GM19328 (cell line): Measurements from ENCODE around the gene CASKIN2.
A peak's percentile ranks its signal among the peaks of the same experiment; 100 is the strongest.

Source experiments
- ATAC-seq: cut with Tn5 transposase; IDR thresholded peaks from one replicate; pipeline ENCODE4 v1.9.1; 2021; ENCODE audit warnings: mild to moderate bottlenecking, moderate library complexity; ENCODE audit not compliant: unreplicated experiment

CASKIN2 gene

DNA sequence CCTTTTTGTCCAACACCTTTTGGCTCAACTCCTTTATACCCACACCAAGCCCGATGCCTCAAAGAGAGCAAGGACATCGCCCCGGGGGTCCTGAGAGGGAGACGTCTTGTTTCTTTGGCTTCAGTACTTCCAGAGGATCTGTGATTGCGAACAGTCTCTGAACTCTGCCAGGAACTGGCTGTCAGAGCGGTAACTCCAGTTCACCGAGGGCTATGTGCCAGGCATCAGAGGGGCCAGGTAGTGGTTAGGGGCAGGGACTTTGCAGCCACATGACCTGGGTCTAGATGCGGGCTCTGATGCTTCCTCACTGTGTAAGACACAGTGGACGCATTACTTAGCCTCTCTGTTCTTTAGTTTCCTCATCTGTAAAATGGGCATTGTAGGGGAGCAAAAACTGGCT lies 31.8 kb upstream of the CASKIN2 start:
- ATAC-seq, result no peak

DNA sequence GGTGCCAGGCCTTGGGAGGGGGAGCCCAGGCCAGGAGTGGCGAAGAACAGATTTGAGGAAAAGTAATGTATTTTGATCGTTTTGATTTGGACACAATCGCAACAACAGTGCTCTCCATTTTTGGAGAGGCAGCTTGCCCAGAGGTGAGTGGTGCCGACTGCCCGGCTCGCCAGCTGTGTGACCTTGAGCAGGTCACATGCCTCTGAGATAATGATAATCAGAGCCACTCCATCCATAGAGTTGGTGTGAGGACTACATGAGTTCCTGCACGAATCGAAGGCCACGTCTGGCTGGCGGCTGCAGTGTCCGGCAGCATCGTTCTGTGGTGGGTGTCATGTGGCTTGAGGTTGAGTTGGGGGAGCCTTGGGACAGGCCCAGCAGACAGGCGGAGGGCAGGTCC lies 30.8 kb upstream of the CASKIN2 start:
- ATAC-seq, result no peak

- ATAC-seq, result no peak
Observed at GRCh38 chr17:75544250-75544649, 28.9 kb upstream of the CASKIN2 start.

- ATAC-seq, result no peak
Observed at GRCh38 chr17:75542728-75543336, 27.5 kb upstream of the CASKIN2 start.

GRCh38 chr17:75542229-75542628 lies 26.9 kb upstream of the CASKIN2 start:
- ATAC-seq, result no peak

DNA sequence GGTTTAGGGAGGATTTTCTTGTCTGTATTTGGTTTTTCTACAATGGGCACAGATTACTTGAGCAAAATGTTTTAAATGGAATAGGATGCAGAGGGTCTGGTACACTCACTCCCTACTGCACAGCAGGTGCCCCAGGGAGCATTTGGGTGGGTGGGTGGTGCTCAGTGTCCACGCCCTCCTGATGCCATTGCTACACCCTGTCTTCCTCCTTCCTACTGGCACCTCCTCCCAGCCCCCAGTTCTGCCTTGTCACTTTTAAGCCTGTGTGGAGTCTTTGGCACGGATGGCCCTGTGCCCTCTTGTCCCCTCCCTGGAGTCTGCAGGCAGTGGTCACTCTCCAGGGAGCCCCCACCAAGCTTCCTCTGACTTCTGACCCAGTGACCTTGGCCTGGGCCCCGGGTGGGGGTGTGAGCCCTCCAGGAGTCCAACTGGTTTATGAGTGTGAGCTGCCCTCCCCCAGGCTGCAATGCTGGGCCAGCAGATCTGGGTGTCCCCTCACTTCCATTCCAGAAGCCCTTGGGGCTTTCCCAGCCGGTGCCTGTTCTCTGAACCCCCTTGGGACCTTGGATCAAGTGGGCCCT lies 25.7 kb upstream of the CASKIN2 start:
- no peak for ATAC-seq

DNA sequence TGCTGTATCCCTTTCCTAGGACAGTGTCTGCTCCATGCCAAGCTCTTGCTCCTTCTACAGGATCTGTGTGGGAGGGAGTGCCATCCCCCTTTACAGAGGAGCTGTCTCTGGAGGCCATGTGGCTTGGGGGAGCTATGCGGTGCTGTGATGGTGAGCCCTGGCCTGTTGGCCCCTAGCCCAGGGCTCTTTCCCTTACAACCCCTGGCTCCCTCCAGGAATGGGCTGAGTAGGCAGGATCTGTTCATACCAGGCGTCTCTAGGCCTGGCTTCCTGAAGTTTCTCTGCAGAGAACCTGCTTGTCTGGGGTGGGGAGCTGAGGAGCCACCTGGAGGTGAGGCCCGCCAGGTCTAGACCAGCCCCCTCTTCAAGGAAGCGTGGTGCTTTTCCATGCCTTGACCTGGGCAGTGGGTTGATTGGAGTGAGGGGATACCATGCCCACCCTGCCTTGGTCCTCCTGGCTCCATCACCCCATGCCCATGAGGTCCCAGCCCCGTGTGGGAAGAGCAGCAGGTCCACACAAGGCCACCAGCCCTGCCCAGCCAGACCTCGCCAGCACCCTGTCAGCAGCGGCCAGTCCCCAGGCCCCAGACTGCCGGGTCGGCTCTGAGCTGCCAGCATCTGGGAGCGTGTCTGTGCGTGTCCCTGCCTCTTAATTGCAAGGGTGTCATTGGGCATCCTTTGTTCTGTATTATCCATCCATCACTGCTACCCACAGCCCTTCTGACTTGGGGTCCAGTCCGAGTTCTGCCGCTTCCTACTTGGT lies 24.8 kb upstream of the CASKIN2 start:
- no peak for ATAC-seq

DNA sequence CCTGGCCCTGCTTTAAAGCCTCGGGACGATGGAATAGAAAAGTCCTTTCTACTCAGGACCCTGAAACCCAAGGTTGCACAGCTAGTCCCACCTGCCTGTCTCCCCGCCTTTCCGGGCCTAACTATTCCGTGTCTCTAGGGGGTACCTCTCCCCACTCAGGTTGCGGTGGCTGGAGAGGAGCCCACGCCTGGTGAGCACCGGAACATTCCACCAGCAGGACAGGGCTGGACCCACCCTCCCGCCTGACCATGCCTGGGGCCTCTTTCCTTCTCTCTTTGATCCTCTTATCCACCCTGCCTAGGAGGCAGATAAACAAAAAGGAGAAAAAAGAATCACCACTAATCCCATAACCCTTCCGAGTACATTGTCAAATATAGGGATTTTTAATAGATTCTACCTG lies 21.0 kb upstream of the CASKIN2 start:
- no peak for ATAC-seq

DNA sequence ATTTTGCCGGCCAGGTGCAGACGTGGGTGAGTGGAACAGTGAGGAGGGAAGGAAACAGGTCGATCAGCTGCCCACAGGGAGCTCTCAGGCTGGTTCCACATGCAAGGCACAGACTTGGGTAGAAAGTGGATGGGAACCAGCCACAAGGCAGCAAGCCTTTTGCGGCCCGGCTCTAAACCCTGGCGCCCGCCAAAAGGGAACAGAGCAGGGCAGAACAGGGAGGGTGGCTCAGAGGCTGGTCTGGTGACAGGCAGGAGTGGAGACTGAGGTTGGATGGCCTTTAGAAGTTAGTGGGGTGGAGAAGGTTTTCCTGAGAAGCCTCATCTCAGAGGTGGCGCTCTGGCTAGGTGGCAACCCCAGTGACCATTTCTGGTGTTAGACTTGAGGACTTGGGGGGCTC lies 20.5 kb upstream of the CASKIN2 start:
- ATAC-seq, result no peak

DNA sequence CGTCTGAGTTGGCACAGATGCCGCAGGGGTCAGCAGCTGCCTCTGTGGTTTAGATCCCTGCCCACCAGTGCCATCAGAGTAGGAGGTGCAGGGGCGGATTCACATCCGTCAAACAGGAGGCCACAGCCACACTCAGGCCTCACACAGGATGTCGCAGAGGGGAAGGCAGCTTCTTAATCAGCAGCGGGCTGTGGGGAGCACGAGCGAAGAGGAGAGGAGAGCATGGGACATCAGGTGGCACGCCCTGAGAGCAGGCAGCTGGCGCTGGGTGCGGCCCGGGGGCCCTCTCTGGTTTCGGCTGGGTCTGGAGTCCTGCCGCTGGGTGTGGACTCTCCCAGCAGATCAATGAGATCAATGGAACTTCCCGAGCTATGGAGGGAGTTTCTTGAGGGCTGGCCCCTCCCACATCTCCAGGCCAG lies 19.8 kb upstream of the CASKIN2 start:
- ATAC-seq, result no peak

DNA sequence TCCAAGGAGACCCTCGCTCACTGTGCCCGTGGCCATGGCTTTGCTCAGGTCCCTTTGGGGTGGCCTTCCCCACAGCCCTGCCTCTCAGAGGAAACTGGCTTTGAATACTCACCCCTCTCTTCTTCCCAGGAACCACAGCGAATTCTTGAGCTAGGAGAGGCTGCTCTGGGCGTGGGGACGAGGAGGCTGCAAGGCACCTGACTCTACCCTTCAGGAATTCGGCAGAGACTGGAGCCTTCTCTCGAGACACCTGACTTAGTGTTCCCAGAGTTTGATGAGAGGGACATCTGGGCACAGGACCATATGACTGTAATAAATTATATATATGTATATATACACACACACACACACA lies 16.4 kb upstream of the CASKIN2 start:
- no peak for ATAC-seq

DNA sequence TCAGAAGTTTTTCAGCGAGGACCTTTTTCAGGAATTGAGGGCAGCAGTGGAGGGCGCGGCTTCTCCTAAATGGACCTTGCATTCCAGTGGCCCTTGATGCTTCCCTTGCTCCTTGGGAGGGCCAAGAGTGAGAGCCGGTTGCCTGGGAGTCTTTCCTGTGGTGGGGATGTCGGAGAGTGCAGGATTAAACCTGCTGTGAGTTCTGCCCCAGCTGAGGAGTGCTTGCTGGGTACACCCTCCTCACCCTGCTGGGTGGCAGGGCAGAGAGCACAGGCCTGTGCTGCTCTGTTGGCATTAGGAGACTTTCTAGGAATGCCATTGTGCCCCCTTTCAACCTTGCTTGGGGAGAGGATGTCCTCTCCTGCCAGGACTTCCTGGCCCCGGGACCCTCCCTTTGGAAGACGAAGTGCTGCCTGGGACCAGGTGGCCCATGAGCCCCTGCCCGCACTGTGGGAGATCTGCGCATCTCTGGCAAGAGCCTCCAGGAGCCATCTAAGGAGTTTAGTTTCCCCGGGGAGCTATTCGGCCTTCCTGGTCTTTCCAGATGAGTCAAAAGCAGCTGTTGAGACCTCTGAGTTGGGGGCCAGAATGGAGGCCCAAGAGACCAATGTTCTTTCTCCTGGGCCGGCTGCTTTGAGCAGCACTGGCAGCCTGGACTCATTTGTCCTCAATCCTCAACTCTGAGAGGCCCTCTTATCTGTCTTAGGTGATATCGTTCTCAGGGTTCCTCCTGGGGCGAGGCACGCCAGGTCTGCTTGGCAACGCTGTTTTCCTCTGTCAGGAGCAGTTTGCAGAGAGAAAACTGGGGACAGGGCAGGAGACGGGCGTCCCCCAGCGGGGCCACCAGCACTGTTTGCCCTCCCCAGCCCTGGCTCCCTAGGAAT lies 15.7 kb upstream of the CASKIN2 start:
- ATAC-seq, result no peak

- ATAC-seq, result no peak
Observed at GRCh38 chr17:75526555-75527270, 11.4 kb upstream of the CASKIN2 start.

DNA sequence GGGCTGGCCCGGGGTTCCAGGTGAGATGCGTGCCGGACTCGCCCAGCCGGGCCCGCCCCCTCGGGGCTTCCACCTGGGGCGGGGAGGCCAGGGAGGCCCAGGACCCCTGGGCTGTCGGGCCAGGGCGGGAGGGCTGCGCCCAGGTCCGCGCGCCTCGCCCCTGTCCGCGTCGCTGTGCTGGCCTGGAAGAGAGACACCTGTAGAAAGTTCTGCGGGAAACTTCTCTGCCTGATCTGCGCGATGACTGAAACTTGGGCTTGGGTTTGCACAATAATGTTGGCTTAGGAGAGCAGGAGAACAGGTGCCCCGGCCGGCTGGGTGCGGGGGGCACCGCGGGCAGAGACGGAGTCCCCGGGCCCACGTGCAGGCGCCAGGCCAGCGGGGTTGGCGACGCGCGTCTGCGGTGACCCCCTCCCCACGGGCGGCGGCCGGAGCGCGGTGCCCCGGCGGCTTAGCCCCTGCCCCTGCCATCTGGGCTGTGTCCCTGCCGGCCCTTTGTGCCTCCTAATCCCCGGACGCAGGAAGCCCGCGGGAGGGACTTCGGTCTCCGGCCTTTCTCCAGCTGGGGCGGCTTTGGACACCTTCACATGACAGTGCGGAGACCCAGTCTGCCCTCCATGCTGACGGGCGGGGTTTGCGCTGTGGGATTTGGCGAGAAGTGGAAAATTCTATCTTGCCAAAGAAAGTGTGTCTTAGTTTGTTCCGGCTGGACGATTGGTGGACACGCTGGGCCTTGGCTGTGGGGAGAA lies 10.6 kb upstream of the CASKIN2 start:
- no peak for ATAC-seq

GRCh38 chr17:75524970-75525805 lies 9.9 kb upstream of the CASKIN2 start, which contains the start of gene LLGL2:
Gene LLGL2 (plus strand): TSS chr17:75525697. CDS start chr17:75543427, 17,730 bp downstream.
- peak; percentile 78 for ATAC-seq

GRCh38 chr17:75524269-75524969 lies 9.1 kb upstream of the CASKIN2 start:
- ATAC-seq, result no peak

DNA sequence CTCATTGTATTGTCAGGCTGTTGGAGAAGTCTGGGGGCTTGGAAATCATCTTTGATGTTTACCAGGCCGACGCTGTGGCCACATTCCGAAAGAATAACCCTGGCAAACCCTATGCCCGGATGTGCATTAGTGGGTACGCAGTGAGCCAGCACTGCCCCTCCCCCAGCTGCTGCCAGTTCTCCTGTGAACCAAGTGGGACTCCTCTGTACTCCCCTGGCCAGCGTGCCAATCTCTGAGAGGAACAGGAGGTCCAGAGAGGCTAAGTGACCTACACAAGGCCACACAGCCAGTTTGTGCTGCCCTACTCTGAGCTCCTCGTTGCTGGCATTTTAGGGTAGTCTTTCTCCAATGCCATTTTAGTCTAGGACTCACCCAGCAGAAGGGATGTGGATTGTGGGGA lies 8.3 kb upstream of the CASKIN2 start:
- no peak for ATAC-seq

- ATAC-seq, result no peak
Observed at GRCh38 chr17:75521951-75522727, 6.8 kb upstream of the CASKIN2 start.
